Endodermal cell (in vitro differentiated cells): ENCODE data around the gene LHPP. TPM values are rescaled to one million over a fixed set of nuclear protein-coding genes. Genes with fewer than 3 reads are reported as not detected.

ENCODE experiments used
- DNase-seq: peaks from one replicate; pipeline ENCODE4 v3.0.0-alpha.2; 2017
- H3K27ac ChIP-seq: 2 replicates; pipeline ENCODE4 v1.5.1; 2013; ENCODE audit warnings: mild to moderate bottlenecking, low read depth, low read length, moderate library complexity
- H3K27me3 ChIP-seq: 2 replicates; pipeline ENCODE4 v1.6.1; 2013; ENCODE audit warnings: mild to moderate bottlenecking, low read length, moderate library complexity; ENCODE audit not compliant: insufficient read depth, control insufficient read depth, poor library complexity, severe bottlenecking
- H3K36me3 ChIP-seq: 2 replicates; pipeline ENCODE4 v1.7.0; 2013; ENCODE audit warnings: mild to moderate bottlenecking, low read length, moderate library complexity; ENCODE audit not compliant: control insufficient read depth, insufficient read depth
- H3K4me1 ChIP-seq: one replicate; pipeline ENCODE4 v1.7.0; 2013; ENCODE audit warnings: low read length; ENCODE audit not compliant: control insufficient read depth, insufficient read depth
- H3K4me3 ChIP-seq: 2 replicates; pipeline ENCODE4 v1.5.1; 2013; ENCODE audit warnings: mild to moderate bottlenecking, low read length, moderate library complexity
- H3K9ac ChIP-seq: 2 replicates; pipeline ENCODE4 v1.6.1; 2013; ENCODE audit warnings: mild to moderate bottlenecking, low read length, moderate library complexity; ENCODE audit not compliant: poor library complexity, severe bottlenecking; ENCODE audit errors: extremely low read depth
- H3K9me3 ChIP-seq: 2 replicates; pipeline ENCODE4 v1.6.1; 2013; ENCODE audit warnings: mild to moderate bottlenecking, low read length, moderate library complexity; ENCODE audit not compliant: control insufficient read depth
- H3K27ac Mint-ChIP-seq: 2 replicates; pipeline ENCODE4 v1.8.0; 2020; ENCODE audit warnings: mixed read lengths
- H3K27me3 Mint-ChIP-seq: 2 replicates; pipeline ENCODE4 v1.8.0; 2021; ENCODE audit warnings: mild to moderate bottlenecking, mixed read lengths; ENCODE audit not compliant: insufficient read depth
- H3K36me3 Mint-ChIP-seq: 2 replicates; pipeline ENCODE4 v1.8.0; 2020; ENCODE audit warnings: low read depth, mixed read lengths
- H3K4me1 Mint-ChIP-seq: 2 replicates; pipeline ENCODE4 v1.8.0; 2020; ENCODE audit warnings: mixed read lengths
- H3K4me3 Mint-ChIP-seq: 2 replicates; pipeline ENCODE4 v1.8.0; 2020; ENCODE audit warnings: mild to moderate bottlenecking, moderate library complexity, mixed read lengths
- H3K9me3 Mint-ChIP-seq: 2 replicates; pipeline ENCODE4 v1.8.0; 2020; ENCODE audit warnings: mild to moderate bottlenecking, mixed read lengths
- WGBS, 2 experiments: methylation state at CpG; one replicate each; pipeline versions ENCODE4 v1.1.5 to v1.1.7; 2013; ENCODE audit warnings: missing lambda C conversion rate in 2 of 2, mixed read lengths in 1 of 2; ENCODE audit not compliant: insufficient coverage in 1 of 2, insufficient read length in 1 of 2; 5-methylcytosine and 5-hydroxymethylcytosine counted together
- total RNA-seq, 2 donors: library from RNA; stranded (reverse); fragmentation: NEBNext Ultra II Directional in 1 of 2; extraction: Animal tissue kit (Norgen Biotek cat#: 25700) in 1 of 2; gene quantifications; 2 replicates in 1 of 2; 3 replicates in 1 of 2; pipeline ENCODE4 v1.2.1, GENCODE V29; 2021
- TF ChIP-seq, protein P1 (sequence below): fragments of 200-600 bp; sonication (generic); conservative IDR thresholded peaks from 2 replicates; pipeline ENCODE4 v1.5.0; 2021; ENCODE audit warnings: antibody characterized with exemption, mild to moderate bottlenecking

Gene LHPP
- total RNA-seq, 2 donors from 2014 or later, result 23.3 to 24.8 TPM

GRCh38 chr10:124604214-124605000 lies 142.8 kb downstream of the LHPP start:
- H3K4me3 Mint-ChIP-seq, result no peak overlapping the region
- no peaks in the 10 kb centered on the region for H3K9me3 Mint-ChIP-seq

GRCh38 chr10:124605001-124605370 lies 143.4 kb downstream of the LHPP start:
- Mint-ChIP-seq H3K4me3 (no peak overlapping the region), H3K27ac (no peak overlapping the region)
- TF ChIP-seq, protein P1, sequence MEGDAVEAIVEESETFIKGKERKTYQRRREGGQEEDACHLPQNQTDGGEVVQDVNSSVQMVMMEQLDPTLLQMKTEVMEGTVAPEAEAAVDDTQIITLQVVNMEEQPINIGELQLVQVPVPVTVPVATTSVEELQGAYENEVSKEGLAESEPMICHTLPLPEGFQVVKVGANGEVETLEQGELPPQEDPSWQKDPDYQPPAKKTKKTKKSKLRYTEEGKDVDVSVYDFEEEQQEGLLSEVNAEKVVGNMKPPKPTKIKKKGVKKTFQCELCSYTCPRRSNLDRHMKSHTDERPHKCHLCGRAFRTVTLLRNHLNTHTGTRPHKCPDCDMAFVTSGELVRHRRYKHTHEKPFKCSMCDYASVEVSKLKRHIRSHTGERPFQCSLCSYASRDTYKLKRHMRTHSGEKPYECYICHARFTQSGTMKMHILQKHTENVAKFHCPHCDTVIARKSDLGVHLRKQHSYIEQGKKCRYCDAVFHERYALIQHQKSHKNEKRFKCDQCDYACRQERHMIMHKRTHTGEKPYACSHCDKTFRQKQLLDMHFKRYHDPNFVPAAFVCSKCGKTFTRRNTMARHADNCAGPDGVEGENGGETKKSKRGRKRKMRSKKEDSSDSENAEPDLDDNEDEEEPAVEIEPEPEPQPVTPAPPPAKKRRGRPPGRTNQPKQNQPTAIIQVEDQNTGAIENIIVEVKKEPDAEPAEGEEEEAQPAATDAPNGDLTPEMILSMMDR, result no peak

More at GRCh38 chr10:124604214-124605000, 142.8 kb downstream of the LHPP start:
- H3K9ac ChIP-seq, result no peak overlapping the region
- Mint-ChIP-seq H3K36me3 (no peaks in the 10 kb centered on the region), H3K27ac (no peak overlapping the region), H3K27me3 (no peaks in the 10 kb centered on the region), H3K4me1 (no peaks in the 10 kb centered on the region)
- DNase-seq, result no peak
- 91 to 92% methylated on average over 13 to 22 of the region's 22 CpGs for WGBS, 2 experiments
- peak overlapping the region; percentile 38 for H3K27ac ChIP-seq
- H3K9me3 ChIP-seq, result no peaks in the 10 kb centered on the region
- TF ChIP-seq, protein P1, result no peak
- no peaks in the 10 kb centered on the region for H3K4me1 ChIP-seq
- H3K27me3 ChIP-seq, result no peaks in the 10 kb centered on the region
- no peak overlapping the region for H3K4me3 ChIP-seq
- no peaks in the 10 kb centered on the region for H3K36me3 ChIP-seq

DNA sequence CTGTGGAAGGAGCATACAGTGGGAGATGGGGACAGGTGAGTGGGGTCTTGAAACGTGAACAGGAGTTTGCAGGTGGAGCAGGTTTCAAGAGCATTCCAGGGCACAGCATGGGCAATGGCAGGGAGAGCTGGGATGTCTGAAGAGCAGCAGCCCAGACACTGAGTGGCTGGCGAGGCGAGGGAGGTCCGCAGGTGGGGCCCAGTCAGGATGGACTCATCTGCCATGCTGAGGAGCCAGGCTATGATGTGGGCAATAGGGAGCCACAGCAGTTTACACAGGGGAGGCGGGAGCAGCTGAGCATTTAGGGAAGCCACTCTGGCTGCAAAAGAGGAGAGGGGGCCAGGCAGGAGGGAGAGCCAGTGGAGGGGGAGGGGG lies 143.8 kb downstream of the LHPP start:
- no peak for DNase-seq
- TF ChIP-seq, protein P1, result no peak
- Mint-ChIP-seq H3K36me3 (no peaks in the 10 kb centered on the region), H3K4me1 (no peaks in the 10 kb centered on the region), H3K27me3 (no peaks in the 10 kb centered on the region), H3K27ac (no peak overlapping the region), H3K4me3 (no peak overlapping the region), H3K9me3 (no peaks in the 10 kb centered on the region)
- no peaks in the 10 kb centered on the region for H3K9me3 ChIP-seq
- no peak overlapping the region for H3K9ac ChIP-seq
- no peak overlapping the region for H3K27ac ChIP-seq
- no peaks in the 10 kb centered on the region for H3K36me3 ChIP-seq
- H3K27me3 ChIP-seq, result no peaks in the 10 kb centered on the region
- no peaks in the 10 kb centered on the region for H3K4me1 ChIP-seq
- no peak overlapping the region for H3K4me3 ChIP-seq
- 92 to 93% methylated on average over 4 to 5 of the region's 5 CpGs for WGBS, 2 experiments

More at GRCh38 chr10:124605001-124605370, 143.4 kb downstream of the LHPP start:
- Histone ChIP-seq H3K4me1 (no peaks in the 10 kb centered on the region), H3K27ac (no peak overlapping the region), H3K4me3 (no peak overlapping the region), H3K9me3 (no peaks in the 10 kb centered on the region), H3K9ac (no peak overlapping the region), H3K36me3 (no peaks in the 10 kb centered on the region), H3K27me3 (no peaks in the 10 kb centered on the region)
- 82 to 100% methylated on average over 3 to 8 of the region's 8 CpGs for WGBS, 2 experiments
- H3K9me3 Mint-ChIP-seq, result no peaks in the 10 kb centered on the region
- H3K27me3 Mint-ChIP-seq, result no peaks in the 10 kb centered on the region
- H3K36me3 Mint-ChIP-seq, result no peaks in the 10 kb centered on the region
- H3K4me1 Mint-ChIP-seq, result no peaks in the 10 kb centered on the region
- DNase-seq, result no peak
